NCI-H1694 treated with DMSO at 0.1 percent for 48 hours (cell line): ENCODE measurements around the gene MAP4.

Experiments
- DNase-seq: peaks from one replicate; lab custom pipeline; 2025; lab: John Stamatoyannopoulos, UW

Gene MAP4

GRCh38 chr3:47863391-47864128, 152.7 kb downstream of the MAP4 start:
- no peak for DNase-seq

GRCh38 chr3:47859956-47860605, 156.1 kb downstream of the MAP4 start:
- DNase-seq, result no peak

- DNase-seq, result no peak
These were observed 159.1 kb downstream of the MAP4 start for GRCh38 chr3:47857151-47857550.

- no peak for DNase-seq
These were observed 159.5 kb downstream of the MAP4 start for GRCh38 chr3:47856669-47857068.

GRCh38 chr3:47855461-47856383, 160.5 kb downstream of the MAP4 start:
- no peak for DNase-seq

GRCh38 chr3:47854720-47855455, 161.3 kb downstream of the MAP4 start:
- DNase-seq, result no peak

- no peak for DNase-seq
These were observed 161.9 kb downstream of the MAP4 start for GRCh38 chr3:47854267-47854666.

- DNase-seq, result no peak
These were observed 163.3 kb downstream of the MAP4 start for GRCh38 chr3:47852604-47853602.

GRCh38 chr3:47851888-47852603, 164.2 kb downstream of the MAP4 start:
- no peak for DNase-seq

GRCh38 chr3:47850564-47851410, 165.4 kb downstream of the MAP4 start:
- DNase-seq, result no peak

- no peak for DNase-seq
These were observed 166.3 kb downstream of the MAP4 start for GRCh38 chr3:47849699-47850563.

- no peak for DNase-seq
These were observed 167.0 kb downstream of the MAP4 start for GRCh38 chr3:47849186-47849698.

GRCh38 chr3:47848599-47849117, 167.6 kb downstream of the MAP4 start:
- no peak for DNase-seq

GRCh38 chr3:47847801-47848518, 168.3 kb downstream of the MAP4 start:
- no peak for DNase-seq

- no peak for DNase-seq
These were observed 169.0 kb downstream of the MAP4 start for GRCh38 chr3:47847260-47847659.

- no peak for DNase-seq
These were observed 169.4 kb downstream of the MAP4 start for GRCh38 chr3:47846880-47847248.
